Activated CD4-positive, alpha-beta T cell treated with anti-CD3 and anti-CD28 coated beads, Interleukin-2, Interleukin-4, amounts not matched to agents 100 ng/mL and 50 ng/mL, durations not matched to agents 16 hours and 8 hours (primary cell): Measurements from ENCODE around the gene CHSY1.

Experiments used
- DNase-seq: peaks from one replicate; pipeline ENCODE4 v3.0.0-alpha.2; 2020; ENCODE audit warnings: low spot score

Gene CHSY1

DNA sequence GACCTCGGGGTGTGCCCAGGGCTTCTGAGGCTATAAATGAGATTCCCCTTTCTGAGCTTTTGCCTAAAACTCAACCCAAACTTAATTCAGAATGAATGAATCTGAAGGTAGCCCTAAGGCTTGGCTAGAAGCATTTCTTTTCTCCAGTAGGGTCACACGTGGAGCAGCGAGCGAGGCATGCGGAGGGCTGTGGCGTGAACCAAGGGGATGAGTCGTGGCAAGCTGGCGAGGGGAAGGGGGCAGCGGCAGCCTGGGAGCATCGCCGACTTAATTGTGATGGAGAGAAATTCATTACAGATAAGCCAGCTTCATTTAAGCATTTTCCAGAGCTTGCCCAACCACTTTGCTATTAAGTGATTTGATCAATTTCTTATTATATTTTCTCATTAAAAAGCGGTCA lies 79.9 kb downstream of the CHSY1 start:
- DNase-seq, result no peak

DNA sequence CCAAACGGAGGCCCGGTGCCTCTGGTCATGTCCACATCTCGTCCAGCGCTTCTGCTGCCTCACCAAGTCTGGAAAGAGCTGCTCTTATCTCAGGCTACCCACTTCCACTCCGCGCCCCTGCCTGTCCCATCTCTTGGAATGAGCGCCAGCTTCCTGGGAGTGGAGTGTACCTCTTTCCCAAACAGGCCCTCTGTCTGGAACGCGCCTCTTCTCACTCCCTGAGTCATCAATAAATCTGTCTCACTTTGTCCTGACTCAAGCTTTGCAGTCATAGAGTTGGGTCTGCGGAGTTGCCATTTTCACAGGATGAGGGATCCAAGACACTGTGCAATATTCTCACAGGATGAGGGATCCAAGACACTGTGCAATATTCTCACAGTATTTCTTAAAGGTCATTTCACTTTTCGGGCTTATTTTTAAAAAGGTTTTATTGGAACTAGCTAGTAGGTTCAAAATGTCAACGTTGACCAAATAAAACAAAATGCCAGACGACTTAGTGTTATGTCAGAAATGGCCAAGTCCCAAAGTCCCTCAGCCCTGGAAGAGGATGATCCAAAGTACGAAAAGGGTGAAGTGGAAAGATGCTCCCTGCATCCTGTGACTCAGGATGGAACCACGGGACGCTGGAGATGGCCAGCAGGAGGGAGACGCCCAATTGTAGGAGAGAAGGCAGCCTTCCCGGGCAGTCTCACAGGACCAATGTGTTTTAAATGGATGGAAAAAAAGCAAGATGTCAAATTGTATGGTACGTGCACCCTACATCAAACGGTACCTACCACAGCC lies 81.1 kb downstream of the CHSY1 start:
- no peak for DNase-seq

DNA sequence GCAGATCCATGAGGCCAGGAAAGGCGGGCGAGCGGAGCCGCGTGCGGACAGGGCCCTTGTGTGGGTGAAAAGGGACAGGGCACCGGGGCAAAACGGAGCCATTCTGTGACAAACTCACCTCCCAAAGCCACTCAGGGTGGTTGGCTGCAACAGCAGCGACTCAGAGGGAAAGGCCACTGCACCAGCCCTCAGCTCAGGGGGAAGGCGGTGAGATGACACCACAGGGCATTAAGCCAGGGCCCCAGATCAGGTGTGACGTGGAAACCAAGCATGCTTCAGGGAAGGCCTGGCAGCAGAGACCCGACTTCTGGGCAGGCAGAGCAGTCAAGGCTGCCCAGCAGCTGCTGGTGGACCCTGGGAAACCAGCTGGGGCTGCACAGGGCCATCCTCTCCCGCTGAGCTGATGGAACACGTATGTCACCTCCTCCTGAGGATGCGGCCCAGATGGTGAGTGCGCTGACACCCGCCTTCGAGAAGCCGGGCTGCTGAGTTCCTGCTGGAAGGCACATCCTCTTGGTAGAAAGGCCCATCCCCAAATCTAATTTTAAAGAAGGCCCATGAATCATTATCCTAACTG lies 82.3 kb downstream of the CHSY1 start:
- DNase-seq, result no peak

DNA sequence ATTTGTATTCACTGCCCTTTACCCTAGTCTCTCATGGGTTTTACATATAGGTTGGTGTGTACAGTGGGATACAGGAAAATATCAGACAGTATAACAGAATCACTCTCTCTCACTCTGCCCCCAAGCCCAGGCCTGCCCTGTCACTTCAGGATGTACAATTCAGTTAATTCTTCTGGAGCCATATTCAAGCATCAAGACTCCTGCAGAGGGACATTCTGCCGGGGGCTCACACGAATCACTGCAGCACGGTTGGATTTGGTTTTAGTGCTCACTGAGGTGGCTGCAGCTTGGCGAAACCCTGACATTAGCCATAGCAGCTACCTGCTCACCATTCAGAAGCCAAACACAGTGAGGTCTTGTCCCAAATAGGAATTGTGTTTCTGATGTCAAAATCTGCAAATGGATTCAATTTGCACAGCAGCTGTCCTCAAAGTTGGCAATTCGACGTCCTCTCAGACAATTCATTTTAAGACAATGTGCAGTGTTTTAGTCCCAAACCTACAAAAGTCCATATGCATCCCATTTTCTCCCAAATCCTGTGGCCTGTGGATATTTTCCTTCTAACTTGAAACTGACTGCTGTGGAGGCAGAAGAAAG lies 82.9 kb downstream of the CHSY1 start:
- DNase-seq, result no peak

DNA sequence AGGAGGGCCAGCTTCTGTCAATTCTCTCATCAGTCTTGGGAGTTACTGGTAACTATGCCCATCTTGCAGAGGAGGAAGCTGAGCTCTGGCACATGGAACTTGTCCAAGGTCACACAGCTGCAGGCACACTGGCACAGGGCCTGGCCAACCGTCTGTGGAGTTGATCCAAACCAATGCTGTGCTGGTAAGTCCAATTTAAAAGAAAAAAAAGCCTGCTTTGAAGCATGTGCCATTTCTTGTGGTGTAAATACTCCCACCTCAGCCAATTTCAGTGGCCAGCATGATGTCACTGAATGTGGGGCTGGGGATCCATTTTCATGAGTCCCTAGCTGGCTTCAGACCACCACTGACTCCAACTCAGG lies 83.4 kb downstream of the CHSY1 start:
- DNase-seq, result no peak

DNA sequence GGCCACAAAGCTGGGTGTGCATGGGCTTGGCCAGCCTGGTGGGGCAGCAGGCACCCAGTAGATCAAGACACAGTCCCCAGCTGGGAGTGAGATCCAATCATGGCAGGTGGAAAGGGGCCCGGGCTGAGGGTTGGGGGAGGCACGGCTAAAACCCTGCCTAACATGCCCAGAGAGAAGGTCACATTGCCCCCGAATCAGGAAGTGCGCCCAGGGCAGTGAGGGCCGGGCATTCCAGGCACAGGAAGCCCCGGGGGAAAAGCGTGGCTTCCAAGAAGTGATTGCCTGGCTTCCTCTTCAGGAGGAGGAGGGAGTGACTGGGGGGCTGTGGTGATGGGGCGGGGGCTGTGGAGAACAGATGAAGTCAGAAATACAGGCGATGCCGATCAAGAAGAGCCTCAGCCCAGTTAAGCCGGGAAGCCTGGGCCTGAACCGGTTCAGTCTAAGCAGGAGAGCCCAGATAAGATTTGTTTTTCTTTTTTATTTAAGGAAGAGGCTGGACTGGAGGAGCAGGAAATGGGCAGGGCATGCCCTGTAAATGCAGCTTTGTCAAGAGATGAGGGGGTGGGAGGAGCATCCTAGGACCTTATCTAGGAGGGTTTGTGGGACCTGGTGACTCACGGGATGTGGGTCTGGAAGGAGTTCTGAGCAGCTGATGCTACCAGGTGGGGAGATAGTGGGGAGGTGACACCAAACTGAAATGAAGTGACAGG lies 83.9 kb downstream of the CHSY1 start:
- DNase-seq, result peak; percentile 91

DNA sequence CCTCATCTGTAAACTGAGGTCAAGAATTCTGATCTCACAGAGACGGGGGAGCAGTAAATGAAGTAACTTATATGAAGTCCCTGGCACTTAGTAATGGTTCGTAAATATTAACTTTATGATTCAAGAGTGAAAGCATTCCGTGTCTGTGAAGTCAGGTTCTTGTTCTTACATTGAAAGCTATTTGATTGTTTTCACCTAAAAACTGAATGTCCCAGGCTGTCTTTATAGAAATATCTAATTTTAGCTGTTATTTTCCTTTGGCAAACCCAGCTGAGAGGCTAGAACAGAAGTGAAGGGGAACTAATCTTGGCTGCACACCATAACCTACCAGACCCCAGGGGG lies 84.5 kb downstream of the CHSY1 start:
- DNase-seq, result no peak

DNA sequence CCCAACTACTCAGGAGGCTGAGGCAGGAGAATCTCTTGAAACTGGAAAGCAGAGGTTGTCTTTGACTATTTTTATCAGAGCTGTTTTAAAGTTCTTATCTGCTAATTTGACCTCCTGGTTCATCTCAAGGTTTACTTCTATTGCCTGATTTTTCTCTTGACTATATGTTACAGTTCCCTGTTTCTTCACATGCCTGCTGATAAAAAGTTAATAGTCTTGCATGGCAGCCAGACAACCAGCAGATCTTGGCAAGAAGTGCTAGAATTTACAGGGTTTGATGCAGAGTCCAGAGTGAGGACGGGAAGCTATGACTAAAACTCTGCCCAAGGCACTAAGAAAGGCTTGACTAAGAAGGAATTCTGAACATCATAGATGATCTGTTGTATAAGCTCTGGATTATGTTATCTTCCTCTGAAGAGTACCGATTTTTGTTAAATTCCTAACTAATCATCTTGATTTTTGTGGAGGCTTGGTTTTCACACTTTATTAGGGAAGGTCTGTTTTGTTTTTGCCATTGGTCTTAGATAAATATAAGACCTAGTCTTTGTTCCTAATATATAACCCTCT lies 85.9 kb downstream of the CHSY1 start:
- no peak for DNase-seq

DNA sequence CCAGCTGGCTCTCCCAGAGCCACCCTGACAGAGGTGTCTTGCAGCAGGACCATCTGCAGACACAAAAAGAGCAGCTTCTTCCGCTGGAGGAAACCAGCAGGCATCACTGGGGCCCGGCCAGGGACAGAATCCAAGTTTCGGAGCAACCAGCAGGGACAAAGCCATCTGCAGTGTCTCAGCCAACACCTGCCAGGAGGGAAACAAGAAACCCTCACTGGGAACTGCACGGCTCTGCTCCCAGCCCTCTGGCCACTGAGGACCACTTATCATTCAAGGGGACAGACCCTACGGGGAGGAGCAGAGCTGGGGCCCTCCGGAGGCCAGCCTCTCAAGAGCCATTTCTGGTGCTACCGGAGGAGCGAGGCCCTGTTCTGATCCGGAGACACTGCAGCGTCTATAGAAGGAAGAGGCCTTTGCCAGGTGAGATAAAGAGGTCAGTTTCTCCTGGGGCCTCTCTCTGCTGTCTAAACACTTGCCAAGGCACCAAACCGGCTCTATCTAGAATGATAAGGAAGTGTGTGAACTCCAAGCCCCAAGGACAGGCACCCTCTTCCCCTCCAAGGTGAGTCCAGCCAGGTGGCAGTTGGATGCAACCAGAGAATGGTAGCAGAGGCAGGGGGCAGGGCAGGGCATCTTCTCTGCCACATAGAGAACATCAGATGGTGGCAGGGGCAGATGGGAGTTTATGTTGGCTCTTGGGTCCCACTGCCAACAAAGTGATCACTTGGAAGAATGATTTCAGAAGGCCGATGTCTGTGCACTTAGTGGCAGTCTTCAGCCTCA lies 89.0 kb downstream of the CHSY1 start:
- DNase-seq, result no peak

DNA sequence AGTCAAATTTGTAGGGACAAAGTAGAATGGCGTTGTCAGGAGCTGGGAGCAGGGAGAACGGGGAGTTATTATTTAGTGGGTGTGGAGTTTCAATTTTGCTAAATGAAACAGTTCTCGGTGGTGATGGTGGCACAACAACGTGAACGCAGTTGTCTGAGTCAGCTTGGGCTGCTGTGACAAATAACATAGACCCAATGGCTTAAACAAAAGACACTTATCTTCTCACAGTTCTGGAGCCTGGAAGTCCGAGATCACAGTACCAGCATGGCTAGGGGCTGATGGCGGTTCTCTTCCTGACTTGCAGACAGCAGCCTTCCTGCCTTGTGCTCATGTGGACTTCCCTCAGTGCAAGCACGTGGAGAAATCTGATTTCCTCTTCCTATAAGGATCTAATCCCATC lies 90.2 kb downstream of the CHSY1 start:
- peak; percentile 78 for DNase-seq

DNA sequence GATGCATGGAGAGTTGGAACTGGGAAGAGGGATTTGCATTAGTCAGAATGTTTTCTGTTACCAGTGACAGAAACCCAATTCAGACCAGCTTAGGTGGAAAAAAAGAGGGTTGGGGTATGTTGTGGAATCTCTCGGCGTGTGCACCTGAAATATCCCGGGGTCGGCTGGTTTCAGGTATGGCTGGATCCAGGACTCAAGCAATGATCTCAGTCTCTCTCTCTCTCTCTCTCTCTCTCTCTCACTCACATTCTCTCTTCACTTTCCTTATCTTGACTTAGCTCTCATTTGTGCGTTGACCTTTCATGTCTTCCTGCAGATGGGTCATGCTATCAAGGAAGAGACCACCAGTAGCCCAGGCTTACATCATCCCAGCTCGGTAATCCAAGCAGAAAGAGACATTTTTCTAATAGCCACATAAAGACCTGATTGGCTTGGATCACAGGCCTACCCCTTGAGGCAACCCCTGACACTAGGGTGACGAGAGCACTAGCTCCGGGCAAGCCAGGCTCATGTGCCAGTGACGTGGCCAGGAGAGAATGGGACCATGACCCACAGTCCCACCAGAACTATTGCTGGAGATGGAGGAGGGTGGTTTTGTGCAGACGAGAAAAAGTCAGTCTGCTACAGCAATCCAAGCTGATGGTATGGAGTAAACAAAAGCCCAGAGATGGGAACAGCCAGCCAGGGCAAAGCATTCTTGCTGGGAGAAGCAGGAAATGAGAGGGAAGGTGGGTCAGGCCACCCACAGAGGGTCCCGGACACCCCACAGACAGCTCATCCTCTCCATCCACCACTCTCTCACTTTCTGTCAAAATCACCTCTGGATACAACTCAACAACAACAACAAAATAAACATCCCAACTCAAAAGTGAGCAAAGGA lies 91.7 kb downstream of the CHSY1 start:
- no peak for DNase-seq

DNA sequence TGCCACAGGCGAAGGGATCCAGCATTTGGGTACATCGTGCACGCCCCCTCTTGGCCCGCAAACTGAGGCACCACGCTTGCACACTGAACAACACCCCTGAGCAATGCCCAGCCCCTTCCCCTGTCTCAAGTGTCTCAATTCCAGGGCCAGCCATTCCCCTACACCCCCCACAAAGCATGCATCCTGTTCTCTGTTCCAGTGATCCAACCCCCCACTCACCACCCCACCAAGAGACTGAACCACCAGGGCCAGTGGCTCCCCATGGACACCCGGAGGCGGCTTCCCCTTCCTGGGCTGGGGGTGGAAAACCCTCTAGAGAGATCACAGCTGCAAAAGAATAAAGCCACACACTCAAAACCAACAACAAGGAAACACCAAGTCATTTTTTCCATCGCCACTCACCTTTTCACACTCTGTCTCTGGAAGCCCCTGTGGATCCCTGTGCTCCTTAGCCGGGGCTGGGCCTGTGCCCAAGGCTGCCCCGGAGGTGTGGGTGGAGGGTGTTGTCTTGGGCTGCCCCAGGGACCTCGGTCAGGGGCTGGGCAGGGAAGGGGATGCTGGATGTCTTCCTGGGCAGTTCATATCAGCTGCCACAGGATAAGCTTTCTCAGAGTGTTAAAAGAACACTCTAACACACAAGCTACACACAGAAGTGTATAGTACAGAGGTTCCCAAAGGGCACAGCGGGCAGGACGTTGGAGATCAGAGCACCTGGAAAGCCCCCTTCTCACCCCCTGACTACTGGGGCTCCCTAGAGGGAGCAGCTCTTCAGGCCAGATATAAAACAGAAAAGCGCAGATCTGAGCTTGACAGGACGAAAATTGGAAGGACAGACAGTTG lies 92.5 kb downstream of the CHSY1 start:
- peak; percentile 47 for DNase-seq

DNA sequence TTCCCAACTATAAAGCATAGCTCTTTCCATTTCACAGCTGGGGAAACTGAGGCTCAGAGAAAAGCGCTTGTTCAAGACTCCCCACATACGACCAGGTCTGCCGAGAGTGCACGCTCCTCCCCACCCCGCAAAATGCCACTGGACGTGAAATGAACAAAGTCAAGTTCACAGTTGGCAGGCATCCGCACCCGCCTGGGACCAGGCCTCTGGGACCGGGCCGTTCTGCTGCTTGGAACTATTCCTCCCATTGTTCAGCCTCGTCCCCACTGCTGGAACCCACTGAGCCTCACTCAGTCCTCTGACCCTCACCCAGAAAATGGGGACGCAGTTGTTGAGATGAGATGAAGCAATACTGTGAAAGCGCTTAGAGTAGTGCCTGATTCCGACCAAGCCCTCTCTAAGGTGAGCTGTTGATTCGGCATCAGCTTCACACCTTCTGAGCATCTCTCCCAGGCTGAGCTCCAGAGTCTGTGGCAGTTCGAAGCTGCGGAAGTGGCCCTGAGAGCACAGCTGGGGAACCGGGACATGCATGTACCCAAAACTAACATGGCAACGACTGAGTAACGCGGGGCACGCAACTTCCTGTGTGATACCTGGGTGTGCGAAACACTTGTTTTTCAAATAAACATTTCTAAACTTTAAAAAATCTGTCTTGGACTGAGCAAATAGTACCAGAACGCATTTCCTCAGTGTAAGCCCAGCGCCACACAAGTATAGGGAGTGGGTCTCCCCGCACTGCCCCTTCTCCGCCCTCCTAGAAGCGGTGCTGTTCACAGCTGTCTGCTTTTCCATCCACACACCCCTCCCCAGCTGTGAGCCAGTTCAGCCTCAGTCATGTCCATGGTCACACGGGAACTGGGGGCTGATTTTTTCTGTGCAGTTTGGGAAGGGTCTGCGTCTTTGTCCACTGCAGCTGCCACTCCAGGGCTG lies 93.4 kb downstream of the CHSY1 start:
- DNase-seq, result no peak

DNA sequence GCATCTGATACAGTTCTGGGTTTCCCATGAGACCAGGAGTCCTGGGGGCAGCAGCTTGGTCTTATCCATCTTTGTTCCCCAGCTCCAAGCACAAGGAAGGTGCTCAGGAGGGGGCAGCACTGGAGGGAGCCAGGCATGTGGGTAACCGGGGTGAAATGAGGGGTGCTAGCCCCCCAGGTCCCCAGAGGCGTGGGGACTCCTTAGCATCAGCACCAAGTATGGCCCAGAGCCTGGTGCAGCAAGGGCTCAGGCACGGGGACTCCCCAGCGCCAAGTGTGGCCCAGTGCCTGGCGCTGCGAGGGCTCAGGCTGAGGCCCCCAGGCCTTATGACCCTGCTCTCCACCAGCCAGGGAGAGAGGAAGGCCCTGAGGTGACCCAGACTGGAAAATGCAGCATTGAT lies 94.1 kb downstream of the CHSY1 start:
- DNase-seq, result no peak

DNA sequence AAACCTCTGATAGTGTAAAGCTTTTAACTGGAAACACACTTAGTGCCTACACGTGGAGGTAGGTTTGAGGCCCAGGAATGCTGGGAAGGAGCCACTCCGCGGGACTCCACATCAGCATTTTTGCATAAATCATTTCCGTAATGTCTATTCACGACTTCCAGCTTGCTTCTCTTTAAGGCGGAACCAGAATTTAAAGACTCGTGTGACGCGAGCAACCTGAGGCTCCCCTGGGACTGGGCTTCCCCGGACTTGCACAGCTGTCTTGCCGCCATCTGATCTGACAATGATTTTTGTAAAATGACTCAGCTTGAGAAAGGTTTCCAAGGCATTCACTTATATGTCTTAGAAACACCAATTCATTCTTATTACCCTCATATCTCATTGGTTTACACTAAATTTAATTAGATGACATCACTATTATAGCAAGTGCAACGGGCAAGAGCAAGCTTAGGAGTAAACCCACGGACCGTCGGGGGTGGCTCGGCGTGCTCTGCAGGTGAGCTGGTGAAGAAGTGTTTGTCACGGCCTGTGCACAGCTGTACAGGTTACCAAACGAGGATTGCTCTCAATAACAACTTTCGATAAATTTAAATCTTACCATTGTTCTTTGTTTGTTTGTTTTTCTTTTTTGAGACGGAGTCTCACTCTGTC lies 95.2 kb downstream of the CHSY1 start:
- no peak for DNase-seq

DNA sequence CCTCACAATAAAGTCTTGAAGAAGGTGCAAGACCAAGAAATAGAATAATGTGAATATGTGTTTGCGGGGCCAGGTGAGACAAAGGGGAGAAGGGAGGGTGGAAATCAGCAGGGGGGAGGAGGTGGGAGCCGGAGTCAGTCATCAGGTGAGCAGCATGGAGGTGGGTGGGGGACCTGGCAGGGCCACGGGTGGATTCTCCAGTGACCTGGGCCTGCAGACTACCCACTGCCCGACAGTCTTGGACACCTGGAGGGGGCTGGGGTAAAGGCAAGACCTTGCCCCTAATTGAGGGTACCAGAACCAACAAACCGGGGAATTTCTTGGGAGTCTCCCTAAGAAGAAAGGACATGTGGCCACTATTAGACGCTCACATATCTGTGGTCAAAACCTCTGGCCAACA lies 95.8 kb downstream of the CHSY1 start:
- DNase-seq, result no peak

DNA sequence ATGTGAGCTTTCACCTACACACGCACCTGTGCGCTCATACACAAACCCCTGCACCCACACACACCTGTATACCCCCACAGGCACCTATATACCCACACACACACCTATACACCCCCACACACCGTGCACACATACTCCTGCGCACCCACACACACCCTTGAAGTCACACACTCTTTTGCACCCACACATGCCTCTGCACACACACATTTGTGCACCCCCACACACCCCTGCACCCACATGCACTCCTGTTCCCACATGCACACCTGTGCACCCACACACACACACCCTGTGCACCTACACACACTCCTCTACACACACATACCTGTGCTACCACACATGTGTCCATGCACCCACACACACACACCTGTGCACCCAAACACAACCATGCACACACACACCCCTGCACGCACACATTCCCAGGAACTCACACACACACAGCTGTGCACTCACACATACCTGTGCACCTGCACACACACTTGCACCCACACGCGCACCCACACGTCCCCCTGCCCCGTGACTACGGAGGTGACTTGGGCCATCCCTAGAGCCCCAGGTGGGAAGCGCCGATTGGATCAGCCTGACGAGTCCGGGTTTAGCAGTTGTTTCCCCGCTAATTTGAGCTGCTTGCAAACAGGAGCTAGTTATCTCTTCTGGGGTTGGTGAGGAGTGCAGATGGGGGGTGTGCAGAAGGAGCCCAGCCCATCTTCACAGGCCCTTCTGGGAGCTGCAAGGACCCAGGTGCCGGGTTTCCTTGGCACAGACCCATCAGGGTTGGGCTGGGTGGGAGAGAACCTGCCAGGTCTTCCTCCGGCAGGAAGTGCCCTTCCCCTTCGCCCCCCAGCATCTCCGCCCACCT lies 97.8 kb downstream of the CHSY1 start:
- DNase-seq, result no peak

DNA sequence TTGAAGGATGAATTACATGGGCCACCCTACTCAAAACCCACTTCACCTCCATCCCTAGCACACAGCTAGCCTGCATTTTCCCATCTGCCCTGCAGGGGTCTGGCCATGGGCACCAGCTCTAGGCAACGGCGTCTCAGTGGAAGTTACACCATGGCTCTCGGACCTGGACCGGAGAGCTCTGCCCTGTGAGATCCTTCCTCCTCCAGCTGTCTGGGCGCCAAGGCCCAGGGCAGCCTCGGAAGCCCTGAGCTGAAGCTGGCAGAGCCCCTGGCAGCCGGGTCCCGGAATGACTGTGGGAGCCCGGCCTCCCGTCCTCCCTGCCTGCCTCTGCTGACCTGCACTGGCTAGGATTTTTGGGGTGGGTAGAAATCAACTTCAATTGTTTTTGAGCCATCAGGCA lies 98.9 kb downstream of the CHSY1 start:
- no peak for DNase-seq
